Colon (tissue), 2 donors: ENCODE measurements around the gene MEN1.
A peak's percentile ranks its signal among the peaks of the same experiment; 100 is the strongest.

Experiments
- FAIRE-seq: peaks from 2 replicates; lab custom pipeline; 2012; peaks lifted over from hg19 to GRCh38; lab: Jason Lieb, UNC
- donor health status: control.
- donor health status: control.

The MEN1 gene

DNA sequence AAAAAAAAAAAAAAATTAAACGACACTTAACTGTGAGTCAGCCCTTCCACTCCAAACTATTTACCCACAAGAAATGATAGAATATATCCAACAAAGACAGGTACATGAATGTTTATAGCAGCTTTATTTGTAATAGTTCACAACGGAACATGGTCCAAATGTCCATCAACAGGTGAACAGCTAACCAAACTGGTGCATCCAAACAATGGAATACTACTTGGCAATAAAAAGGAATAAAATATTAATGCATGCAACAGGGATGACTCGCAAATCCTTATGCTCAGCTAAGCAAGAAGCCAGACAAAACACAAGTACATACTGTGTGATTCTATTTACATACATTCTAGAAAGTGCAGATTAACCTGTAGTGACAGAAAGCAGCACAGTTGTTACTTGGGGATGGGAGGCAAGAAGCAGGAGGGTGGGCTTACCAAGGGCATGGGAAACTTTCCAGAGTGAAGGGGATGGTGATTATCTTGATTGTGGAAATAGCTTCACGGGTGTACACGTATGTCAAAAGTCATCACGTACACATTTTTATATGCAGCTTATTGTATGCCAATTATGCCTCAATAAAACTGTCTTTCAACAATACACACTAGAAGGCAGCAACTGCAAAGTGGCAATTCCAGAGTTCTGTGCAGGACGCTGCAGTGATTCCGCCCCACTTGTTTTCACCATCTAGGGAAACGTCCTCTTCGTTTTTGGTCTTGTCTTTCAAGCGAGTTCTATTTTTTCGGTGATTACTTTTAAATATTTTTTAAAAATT lies 25.4 kb downstream of the MEN1 start:
- FAIRE-seq, result no peak

- peak; percentile 55 for FAIRE-seq
Measured at GRCh38 chr11:64778473-64779298, 31.7 kb downstream of the MEN1 start, which contains the start of gene SF1. SF1 (minus strand) TSS chr11:64778542; CDS start chr11:64778392, 150 bp downstream.

GRCh38 chr11:64778223-64778472 lies 32.2 kb downstream of the MEN1 start:
- FAIRE-seq, result no peak

DNA sequence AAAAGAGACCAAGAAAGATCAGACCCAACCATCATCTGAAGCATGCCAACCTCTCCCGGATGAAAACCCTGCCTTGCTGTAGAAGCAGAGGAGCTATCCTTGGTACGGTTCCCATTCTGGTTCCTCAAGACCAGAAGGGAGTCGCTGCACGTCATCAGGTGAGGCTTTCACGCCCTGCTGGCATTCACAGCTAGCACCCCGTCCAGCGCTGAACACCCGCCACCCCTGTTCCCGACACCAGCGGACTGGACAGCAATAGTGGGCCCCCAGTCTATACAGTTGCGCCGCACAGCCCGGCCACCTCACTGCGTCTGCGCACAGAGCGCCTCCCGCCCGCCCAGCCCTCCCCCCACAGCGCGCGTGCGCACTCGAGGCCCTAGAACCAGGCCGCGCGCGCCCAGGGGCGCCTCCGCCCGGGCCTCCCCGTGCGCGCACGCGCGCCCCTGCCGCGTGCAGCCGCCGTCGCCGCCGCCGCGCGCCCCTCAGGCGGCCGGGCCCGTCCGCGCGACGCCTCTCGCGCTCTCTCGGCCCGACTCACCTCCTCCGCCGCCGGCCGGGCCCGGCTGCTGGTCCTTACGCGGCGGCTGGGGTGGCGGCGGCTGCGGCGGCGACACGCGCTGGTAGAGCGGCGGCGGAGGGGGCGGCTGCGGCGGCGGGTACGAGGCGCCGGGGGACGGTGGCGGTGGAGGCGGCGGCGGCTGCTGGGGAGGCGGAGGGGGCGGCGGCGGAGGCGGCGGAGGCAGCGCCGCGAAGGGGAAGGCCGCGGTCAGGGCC lies 32.7 kb downstream of the MEN1 start:
- FAIRE-seq, result no peak

- FAIRE-seq, result no peak
Measured at GRCh38 chr11:64776875-64777274, 33.5 kb downstream of the MEN1 start.

GRCh38 chr11:64776425-64776824 lies 33.9 kb downstream of the MEN1 start:
- FAIRE-seq, result no peak

DNA sequence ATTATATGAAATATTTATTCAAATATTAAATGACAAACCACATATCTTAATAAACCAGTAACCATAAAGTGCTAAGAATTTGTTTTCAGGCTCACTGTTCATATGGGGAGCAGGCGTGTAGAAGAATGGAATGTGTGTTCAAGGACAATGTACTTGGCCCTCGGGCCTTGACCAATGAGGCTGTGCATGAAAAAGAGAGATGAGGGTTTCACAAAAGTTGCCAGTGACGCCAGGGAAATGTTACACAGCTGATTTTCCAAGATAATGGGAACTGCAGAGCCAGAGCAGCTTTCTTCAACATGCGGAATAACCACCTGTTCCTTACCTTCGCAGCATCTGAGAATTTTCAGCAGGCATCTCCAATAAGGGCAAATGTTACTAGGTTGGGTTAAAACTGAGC lies 36.2 kb downstream of the MEN1 start:
- FAIRE-seq, result no peak

DNA sequence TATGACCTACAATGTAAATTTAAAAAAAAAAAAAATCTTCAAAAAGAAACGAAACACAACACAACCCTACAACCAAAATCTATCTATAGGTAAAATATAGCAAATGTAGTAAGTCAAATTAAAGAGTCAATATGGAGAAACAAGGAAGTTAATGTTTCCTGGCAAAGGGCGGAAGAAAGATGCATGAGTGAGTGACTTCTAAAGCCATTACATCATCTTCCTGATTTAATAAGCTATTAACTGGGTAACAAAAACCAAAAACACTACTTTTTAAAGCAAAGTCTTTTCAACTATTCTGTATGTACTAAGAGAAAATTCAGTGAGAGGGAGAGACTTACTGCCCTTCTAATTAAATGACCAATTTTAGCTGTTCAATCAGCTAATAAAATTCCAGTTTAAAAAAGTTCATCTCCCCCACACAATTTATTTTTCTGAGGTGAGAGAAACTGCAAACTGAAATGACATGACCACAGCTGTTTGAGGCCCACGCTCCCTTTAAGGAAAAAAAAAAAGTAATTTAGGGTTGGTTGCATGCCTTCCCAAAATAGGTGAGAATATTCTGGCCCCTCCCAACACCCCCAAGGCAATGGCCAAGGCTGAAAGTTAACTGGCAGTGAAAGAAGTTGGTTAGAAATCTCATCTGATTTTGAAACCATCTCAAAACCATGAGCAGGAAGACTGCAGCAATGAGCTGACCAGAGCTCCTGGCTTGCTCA lies 37.9 kb downstream of the MEN1 start:
- no peak for FAIRE-seq

DNA sequence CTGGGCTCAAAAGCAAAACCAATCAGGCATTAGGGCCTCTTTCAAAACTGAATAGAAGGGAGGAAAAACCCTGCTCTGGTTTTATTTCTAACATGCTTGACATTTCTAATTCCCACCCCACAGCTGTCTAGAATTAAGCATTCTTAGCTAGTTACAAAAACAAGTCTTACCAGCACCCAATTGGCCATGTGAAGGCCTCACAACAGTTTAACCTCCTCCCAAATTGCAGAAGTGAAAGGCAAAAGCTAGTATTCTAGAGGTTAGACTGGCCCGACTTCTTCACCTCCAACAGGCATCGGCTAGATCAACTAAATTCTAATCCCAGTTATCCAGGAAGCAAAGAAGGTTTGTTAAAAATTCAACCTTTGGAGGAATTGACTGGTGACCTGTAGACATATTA lies 38.5 kb downstream of the MEN1 start:
- no peak for FAIRE-seq

GRCh38 chr11:64770120-64770519 lies 40.2 kb downstream of the MEN1 start:
- FAIRE-seq, result no peak

DNA sequence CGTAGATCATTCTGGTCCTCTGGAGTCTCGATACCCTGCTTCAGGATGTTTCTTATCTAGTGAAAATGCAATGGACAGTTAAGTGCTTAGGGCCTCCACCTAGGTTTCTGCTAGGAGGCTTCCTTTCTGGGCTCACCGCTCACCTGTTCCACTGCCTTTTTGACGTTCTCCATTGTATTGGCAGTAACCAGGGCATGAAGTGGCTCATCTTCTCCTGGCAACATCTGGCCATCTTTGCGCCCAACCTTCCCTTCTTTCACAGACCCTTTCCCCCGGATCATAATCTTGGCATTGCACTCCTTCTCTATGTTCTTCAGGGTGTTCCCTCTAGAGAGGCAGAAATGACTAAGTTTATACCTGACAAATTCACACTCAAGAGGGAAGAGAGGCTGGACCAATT lies 41.1 kb downstream of the MEN1 start:
- no peak for FAIRE-seq

GRCh38 chr11:64768300-64768694 lies 42.1 kb downstream of the MEN1 start:
- no peak for FAIRE-seq

GRCh38 chr11:64767344-64768299 lies 42.7 kb downstream of the MEN1 start:
- FAIRE-seq, result no peak

- no peak for FAIRE-seq
Measured at GRCh38 chr11:64766881-64767280, 43.5 kb downstream of the MEN1 start.

DNA sequence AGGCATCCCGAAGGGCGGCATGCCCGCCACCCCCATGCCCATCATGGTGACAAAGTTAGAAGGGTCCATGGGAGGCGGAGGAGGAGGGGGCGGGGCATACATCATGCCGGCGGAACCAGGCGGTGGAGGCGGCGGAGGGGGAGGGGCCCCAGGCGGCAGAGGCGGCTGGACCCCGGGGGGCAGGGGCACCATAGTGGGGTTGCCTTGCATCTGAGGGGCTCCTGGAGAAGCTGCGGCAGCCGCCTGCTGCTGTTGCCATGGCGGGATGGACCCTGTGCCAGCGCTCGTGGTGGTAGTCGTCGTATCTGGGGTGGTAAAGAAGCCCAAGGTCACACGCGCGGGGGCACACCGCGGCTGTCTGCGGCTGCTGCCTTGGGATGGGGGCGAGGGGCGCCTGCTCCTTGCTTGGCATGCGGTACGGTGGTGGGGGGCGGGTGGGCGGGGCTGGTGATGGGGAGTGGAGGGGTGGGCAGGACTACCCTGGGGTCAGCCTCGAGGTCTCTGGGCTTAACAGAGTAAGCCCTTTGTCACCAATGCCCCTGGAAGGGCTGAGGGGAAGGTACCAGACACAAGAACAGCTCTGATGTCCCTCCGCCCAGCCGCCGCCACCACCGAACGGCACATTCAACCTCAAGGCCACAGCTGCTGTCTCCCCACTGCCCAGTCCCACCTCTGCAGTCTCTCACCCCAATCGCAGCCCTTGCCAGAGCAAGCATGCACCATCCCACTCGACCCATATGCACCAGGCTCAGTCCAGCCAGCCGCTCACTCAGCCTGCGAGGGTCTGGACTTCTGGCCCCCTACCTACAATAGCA lies 44.3 kb downstream of the MEN1 start:
- FAIRE-seq, result no peak

GRCh38 chr11:64765291-64765850 lies 45.0 kb downstream of the MEN1 start:
- no peak for FAIRE-seq

GRCh38 chr11:64764753-64765152 lies 45.6 kb downstream of the MEN1 start:
- no peak for FAIRE-seq

DNA sequence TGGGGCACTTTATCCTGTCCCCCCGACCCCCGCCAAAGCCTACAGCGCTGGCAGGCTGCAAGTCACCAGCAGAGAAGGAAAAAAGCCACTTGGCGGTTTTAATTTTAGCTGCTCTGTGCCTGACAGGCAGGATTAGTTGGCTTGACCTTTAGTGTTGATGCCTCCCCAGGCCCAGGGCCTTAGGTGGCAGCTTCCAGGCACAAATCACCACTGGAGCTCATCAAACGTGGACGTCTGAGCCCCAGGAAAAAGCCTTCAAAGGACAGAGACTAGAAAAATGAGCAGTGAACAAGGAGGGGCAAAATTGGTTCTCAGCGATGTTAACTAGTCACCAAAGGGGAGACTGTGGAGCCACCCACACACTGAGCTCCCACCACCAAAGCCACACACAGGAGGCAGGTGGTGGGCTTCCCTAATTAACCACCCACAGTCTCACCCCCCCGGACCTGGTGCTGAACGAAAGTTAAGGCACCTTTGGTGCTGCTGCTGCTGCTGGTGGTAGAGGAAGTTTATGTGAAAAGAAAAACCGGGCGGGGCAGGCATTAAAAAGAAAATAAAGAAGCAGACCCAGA lies 46.2 kb downstream of the MEN1 start:
- no peak for FAIRE-seq

DNA sequence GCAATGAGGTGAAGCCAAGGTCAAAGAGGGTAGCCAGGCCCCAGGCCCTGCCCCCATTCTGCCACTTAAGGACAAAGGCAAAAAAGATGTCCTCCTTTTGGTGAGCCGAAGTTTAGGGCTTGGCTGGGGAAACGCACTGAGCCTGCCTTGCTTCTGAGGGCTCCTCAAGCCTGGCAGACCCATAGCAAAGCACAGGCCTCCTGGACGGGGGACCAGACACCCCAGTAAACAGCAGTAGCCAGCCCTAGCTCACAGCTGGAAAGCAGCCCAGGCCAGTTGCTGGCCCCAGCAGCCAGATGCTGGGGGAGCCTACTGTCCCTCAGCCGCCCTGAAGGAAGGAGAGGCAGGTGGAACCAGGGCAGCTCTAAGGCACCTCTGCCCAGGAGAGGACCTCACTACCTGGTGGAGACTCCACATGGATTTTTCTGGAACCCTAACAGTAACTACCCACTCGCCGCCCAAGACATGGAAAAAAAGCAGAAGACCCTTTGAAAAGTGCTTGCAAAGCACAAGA lies 46.8 kb downstream of the MEN1 start:
- no peak for FAIRE-seq
